ENCODE data around the gene PRR16.
"Not testable (repeated sequence)": the region's sequence is repeated elsewhere in the genome, so short reads cannot be mapped to it uniquely, and the experiment has no call there.

The PRR16 gene

DNA sequence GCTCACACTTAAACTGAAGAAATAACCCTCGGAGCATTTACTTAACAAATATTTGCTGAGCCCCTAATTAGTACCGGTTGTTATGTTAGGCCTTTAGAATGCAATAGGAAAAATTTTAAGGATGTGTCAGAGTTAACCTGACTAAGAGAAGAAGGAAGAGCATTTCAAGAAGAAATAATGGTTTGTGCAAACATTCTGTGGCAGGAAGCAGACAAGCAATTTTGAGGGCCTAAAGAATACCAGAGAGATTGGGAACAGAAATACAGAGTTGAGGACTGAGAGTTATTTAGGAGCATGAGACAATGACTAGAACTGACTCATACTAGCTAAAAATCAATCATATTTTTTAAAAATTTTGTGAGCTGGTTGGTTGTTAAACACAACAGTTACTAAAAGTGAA lies 218.8 kb downstream of the PRR16 start:
- DNase-seq, result no peak

DNA sequence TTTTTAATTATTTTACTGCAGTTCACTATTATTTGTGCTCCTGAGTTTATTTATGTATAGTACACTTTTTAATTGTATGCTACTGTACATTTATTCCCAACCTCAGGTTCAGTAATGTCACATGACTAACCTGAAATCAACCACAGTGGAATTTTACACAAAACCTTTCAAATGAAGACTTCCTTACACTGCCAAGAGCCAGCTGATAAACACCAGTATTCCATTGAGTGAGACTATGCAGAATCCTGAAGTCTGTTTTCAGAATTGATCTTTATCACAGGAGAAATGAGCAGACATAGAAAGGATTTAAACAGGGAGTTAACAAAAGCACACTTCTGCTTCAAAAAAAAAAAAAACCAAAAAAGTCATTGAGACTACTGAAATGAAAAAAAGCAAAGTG lies 219.5 kb downstream of the PRR16 start:
- no peak for DNase-seq

DNA sequence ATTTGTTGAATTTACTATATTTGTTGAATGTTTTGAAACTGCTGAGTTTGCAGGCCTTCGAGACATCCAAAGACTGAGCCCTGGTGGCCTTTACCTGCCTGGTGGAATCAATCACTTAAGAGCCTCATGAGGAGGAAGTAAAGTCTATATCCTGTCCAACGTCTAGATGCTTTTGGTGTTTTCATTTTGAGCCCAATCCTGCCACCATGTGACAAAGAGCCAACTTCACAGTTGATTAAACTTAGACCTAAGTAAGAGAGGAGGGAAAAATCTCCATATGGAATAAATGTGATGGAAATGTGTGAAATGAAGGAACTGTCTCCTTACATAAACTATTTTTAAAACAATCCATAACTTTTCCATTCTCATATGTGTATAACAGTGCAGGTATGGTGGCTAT lies 220.1 kb downstream of the PRR16 start:
- DNase-seq, result no peak

DNA sequence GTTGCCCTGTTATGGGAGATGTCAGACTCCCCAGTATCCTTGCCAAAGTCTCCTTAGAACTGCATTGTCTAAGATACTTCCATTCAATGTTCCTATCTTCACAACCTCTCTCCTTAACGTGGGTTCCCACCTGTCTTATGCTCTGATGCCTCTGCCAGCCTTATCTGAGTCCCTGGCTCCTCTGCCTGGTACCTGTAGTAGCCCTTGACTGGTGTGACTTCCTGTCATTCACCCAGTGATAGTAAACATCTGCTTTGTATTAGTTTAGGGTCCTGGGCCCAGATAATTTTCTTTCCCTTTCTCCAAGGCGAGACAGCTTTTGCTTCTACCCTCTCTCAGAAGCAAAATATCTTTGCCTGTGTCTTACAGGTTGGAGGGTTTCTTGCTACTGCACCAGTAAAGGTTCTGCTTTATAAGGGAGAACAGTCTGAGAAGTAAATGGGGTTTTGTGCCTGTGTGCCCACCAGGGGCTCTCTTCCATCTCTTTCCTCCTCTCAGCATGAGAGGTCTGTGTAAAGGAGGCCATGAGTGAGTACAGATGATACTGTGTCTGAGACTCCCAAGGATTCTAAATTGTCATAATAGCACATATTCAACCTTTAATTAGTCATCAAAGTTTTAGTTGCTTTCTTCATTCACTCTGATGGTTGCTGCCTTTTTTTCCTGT lies 220.8 kb downstream of the PRR16 start:
- DNase-seq, result no peak

DNA sequence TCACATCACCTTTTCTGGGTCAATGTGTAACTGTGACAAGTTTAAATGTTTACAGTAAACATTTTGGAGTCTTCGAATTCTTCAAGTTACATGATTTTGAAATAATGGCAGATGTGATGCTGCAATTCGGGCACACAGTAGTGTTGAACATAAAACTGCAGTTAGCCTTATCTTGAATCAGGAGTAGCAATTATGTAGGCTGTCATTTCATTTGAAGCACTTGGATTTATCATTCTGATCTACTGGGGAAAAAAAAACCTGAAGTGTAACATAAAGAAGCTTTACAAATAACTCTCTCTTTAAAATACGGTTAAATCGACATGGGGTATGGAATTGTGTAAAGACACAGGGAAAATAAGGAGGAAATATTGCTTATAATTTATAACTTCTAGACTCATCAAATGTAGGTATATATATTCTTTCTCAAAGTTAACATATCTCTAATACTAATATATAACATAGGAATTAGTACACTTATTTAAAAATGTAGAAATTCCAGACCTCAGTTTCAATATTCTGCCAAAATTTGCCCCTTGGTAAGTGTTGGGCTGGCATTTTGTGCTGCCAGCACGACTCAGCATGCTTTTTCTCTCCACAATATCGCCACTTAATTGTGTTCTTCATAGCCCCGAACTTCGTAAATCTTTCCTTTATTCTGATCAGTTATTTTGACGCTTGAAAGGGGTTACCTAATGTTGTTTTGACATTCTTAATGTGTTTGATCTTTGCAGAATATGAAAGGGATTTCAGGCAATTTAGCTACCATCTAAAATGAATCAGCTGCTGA lies 226.7 kb downstream of the PRR16 start:
- DNase-seq, result no peak

DNA sequence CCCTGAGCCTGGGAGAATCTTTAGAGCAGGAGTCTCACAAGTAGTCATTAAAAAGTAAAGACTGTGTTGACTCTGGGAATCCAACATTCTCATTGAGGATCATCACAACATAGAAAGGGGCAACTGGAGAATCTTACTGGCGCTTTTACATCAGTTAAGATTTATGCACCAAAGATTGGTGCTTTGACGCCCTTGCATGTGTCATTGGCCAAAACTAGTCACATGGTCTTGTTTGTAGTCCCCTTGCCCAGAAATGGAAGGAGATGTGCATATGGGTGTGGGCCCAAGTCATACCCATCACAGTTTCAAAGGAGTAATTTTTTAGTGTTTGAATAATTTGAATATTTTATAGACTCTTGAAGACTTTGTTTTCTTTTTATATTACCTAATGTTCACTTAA lies 228.2 kb downstream of the PRR16 start:
- DNase-seq, result no peak

DNA sequence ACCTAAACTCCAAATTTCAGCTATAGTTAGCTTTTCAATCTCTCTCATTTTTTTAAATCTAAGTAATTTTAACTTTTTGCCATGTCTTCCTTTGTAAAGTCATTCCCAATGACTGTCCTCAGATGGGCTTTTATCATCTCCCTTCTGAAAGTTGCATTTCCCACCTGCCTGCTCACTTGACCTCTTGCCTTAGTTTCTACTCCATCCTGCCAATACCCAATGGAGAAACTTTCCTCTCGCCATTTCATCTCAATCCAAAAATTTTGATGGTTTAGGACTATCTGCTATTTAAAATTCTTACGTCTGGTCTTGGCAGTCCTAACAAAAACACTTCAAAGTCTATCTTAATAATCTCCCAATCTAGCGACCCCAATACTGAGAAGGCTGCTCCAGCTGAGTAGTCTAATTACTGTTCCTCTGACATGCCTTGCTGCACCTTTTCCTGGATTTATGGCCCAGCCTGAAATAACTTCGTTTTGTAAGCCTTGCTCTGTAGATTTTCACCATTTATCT lies 231.3 kb downstream of the PRR16 start:
- DNase-seq, result no peak

DNA sequence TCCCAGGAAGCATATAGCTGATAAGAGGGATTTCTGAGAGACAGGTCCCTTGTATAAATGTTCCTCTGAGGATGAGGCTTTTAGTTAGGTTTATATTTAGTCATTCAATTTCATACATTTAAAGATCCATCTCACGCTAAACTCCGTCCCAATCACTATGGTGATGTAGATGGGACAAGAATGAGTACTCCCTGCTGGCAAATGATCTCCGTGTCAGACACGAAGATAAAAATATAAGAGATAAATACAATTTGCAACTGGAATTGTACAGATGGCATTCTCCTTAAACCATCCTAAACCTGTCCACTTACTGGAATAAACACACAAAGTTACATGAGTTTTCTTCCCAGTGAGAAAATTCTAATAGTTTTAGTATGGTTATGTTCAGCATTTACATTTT lies 233.0 kb downstream of the PRR16 start:
- DNase-seq, result no peak

DNA sequence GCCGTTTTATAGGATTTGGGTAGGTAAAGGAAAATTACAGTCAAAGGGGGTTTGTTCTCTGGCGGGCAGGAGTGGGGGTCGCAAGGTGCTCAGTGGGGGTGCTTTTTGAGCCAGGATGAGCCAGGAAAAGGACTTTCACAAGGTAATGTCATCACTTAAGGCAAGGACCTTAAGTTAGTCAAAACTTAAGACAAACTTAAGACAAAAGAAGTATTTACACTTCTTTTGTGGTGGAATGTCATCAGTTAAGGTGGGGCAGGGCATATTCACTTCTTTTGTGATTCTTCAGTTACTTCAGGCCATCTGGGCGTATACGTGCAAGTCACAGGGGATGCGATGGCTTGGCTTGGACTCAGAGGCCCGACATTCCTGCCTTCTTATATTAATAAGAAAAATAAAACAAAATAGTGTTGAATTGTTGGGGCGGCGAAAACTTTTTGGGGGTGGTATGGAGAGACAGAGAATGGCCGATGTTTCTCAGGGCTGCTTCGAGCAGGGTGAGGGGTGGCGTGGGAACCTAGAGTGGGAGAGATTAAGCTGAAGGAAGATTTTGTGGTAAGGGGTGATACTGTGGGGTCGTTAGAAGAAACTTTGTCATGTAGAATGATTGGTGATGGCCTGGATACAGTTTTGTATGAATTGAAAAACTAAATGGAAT lies 233.7 kb downstream of the PRR16 start:
- DNase-seq, result not testable (repeated sequence)

DNA sequence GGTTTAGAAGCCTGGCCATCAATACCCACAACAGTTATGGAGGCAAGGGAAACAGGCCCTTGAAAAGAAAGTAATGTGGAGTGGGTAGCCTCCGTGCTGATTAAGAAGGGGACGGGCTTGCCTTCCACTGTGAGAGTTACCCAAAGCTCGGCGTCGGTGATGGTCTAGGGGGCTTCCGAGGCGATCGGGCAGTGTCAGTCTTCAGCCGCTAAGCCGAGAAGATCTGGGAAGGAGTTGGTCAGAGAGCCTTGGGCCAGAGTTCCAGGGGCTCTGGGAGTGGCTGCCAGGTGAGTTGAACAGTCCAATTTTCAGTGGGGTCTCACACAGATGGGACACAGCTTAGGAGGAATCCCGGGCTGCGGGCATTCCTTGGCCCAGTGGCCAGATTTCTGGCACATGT lies 236.6 kb downstream of the PRR16 start:
- DNase-seq, result not testable (repeated sequence)

DNA sequence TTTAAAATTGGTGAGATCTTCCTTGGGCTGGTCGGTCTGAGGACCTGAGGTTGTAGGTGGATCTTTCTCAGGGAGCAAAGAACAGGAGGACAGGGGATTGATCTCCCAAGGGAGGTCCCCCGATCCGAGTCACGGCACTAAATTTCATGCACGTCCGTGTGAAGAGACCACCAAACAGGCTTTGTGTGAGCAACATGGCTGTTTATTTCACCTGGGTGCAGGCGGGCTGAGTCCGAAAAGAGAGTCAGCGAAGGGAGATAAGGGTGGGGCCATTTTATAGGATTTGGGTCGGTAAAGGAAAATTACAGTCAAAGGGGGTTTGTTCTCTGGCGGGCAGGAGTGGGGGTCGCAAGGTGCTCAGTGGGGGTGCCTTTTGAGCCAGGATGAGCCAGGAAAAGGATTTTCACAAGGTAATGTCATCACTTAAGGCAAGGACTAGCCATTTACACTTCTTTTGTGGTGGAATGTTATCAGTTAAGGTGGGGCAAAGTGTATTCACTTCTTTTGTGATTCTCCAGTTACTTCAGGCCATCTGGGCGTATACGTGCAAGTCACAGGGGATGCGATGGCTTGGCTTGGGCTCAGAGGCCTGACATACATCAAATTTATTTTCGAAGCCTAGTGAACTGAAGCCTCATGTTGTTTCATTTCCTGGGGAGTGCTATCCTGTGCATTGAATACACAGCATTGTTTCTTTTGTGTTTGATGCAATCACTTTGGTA lies 238.9 kb downstream of the PRR16 start:
- DNase-seq, result not testable (repeated sequence)

DNA sequence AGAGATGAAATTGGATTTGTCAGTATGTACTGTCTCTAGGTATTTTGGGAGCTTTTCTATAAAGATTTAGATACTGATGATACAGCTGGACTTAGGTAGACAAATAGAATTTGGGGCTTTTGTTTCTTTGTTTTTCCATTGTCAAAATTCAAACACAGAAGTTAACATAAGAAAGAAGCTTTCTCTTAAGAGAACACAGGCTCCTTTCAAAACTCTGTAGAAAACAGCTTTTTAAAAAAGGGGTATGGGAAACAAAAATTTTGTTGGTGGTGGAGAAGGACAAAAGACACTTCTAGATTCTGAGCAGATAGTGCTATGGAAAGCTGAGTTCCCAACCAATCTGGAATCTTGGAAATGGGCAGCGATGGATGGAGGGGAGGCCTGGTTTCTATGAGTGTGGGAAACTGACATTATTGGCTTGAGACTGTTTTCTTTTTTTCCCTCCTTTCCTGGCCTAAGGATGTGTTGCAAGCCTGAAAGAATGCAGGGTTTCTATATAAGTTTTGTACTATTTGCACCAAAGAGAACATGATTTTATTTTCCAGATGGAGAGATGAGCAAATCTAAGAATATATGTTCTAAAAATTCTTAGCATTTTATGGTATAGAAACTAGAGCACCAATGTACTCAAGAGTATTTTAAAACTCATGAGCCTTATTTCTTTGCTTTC lies 240.0 kb downstream of the PRR16 start:
- no peak for DNase-seq

DNA sequence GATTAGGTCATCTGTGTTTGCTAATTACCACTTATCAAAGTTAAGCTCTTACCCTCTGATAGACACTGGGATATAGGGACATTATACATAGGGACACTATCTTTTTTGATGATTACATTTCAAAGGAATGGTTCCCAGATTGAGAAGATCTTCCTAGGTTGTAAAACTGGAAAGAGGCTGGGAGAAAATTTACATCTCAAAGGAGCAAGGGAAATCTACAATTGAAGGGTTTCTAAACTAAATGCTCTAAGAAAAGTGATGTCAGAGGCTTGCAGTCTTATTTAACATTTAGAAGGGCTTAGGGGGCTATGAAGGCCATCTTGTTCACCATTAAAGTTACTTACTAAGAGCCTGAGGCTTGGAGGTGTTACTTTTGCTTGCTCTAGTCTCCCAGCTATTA lies 242.8 kb downstream of the PRR16 start:
- no peak for DNase-seq

DNA sequence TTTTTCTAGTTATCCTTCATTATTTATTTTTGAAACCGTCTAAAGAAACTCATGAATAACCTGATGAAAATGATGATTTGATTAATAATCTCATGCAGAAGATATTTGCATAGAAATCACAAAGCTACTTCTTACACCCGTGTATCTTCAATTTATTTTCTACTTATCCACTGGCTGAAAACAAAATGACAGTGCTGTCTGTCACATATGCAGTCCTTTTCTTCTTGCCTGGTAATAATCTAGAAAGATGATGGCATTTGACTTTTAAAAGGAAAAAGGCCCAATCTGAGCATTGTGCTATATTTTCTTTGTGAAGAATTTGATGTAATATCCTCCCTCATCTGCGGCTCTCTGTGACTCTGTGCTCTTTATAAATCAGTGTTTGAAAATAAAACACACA lies 253.3 kb downstream of the PRR16 start:
- no peak for DNase-seq

DNA sequence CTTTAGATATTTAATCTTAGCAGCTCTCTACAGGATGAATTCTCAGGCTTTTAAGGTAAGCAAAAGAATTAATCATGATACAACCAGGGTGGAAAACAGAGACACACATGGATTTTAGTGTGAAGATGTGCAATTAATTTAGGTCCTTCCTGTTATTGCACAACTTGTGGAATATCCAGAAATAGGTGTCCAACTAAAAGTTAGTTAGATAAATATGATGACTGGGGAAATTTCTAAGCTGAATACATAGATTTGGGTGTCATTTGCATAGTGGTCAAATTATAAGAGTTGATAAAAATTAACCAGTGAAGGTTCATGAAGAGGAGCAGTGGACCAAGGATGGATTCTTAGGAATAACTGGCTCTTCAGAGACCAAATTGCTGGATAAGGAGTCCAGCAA lies 266.1 kb downstream of the PRR16 start:
- no peak for DNase-seq

DNA sequence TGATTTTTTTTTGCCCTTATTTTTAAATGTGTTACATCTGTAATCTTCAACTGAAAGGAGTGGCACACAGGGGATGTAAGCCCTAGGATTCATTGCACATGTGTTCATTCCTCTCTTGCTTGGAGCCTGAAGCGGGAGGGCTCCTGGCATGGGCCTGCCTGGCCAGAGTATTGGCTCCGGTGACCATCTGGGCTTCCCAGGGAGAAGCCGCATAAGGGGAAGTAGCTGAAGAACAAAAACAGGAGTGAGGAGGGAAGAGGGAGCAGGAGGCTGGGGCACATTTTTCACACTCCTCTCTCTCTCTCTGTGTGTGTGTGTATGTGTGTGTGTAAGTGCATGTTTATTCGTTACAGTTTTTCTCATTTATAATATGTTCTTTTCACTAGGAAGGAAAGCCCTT lies 269.9 kb downstream of the PRR16 start:
- no peak for DNase-seq

DNA sequence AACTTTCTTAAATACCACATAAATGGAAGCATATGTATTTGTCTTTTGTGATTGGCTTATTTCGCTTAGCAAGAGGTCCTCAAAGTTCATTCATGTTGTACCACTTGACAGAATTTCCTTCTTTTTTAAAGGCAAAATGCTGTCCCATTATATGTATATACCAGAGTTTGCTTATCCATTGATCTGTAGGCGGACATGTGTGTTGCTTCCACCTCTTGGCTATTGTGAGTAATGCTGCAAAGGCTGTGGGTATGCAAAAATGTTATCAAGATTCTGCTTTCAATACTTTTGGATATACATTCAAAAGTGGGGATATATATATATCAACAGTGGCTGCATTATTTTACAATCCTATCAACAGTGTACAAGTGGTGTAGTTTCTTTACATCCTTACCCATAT lies 271.0 kb downstream of the PRR16 start:
- DNase-seq, result no peak
